ENCODE data around the gene PRR14.

GRCh38 chr16:30605158-30605557 is 45.6 kb upstream of the PRR14 start:
- TF ChIP-seq, protein P1, sequence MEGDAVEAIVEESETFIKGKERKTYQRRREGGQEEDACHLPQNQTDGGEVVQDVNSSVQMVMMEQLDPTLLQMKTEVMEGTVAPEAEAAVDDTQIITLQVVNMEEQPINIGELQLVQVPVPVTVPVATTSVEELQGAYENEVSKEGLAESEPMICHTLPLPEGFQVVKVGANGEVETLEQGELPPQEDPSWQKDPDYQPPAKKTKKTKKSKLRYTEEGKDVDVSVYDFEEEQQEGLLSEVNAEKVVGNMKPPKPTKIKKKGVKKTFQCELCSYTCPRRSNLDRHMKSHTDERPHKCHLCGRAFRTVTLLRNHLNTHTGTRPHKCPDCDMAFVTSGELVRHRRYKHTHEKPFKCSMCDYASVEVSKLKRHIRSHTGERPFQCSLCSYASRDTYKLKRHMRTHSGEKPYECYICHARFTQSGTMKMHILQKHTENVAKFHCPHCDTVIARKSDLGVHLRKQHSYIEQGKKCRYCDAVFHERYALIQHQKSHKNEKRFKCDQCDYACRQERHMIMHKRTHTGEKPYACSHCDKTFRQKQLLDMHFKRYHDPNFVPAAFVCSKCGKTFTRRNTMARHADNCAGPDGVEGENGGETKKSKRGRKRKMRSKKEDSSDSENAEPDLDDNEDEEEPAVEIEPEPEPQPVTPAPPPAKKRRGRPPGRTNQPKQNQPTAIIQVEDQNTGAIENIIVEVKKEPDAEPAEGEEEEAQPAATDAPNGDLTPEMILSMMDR (conservative IDR thresholded peaks at IDR 0.05 in 1 of 2, IDR thresholded peaks at IDR 0.05 in 1 of 2; ENCODE audit: extremely low read depth in 1 of 2, insufficient read depth in 1 of 2, low read depth in 1 of 2, low read length in 2 of 2): no peak
- no peak for TF ChIP-seq EZH2 (IDR thresholded peaks at IDR 0.05; ENCODE audit: borderline replicate concordance, low read length)
